Middle frontal gyrus (tissue), 1 donor: ENCODE data around the gene FGF11.
A peak's percentile ranks its signal among the peaks of the same experiment; 100 is the strongest.

Experiments
- DNase-seq: peaks from one replicate; pipeline ENCODE4 v3.0.0-alpha.2; 2015; ENCODE audit warnings: low spot score; ENCODE audit errors: extremely low spot score

Gene FGF11

GRCh38 chr17:7429722-7430121 lies 9.6 kb upstream of the FGF11 start:
- no peak for DNase-seq

- DNase-seq: no peak
These were observed 8.1 kb upstream of the FGF11 start for GRCh38 chr17:7431231-7431630.

DNA sequence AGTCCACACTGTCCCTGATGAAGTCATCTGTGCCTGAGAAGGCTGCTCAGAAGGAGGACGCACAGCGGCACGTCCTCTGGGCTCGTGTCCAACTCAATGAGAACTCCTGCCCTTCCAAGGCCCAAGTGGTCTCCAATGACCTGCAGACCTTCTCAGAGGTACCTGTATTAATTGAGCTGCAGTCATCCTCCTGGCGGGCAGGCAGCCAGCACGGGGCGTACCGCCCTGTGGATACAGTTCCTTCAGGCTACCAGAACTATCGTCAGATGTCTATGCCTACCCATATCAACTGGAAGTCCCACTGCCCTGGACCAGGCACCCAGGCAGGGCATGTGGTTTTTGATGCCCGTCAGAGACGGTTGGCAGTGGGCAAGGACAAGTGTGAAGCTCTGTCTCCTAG lies 7.0 kb upstream of the FGF11 start:
- DNase-seq: no peak

DNA sequence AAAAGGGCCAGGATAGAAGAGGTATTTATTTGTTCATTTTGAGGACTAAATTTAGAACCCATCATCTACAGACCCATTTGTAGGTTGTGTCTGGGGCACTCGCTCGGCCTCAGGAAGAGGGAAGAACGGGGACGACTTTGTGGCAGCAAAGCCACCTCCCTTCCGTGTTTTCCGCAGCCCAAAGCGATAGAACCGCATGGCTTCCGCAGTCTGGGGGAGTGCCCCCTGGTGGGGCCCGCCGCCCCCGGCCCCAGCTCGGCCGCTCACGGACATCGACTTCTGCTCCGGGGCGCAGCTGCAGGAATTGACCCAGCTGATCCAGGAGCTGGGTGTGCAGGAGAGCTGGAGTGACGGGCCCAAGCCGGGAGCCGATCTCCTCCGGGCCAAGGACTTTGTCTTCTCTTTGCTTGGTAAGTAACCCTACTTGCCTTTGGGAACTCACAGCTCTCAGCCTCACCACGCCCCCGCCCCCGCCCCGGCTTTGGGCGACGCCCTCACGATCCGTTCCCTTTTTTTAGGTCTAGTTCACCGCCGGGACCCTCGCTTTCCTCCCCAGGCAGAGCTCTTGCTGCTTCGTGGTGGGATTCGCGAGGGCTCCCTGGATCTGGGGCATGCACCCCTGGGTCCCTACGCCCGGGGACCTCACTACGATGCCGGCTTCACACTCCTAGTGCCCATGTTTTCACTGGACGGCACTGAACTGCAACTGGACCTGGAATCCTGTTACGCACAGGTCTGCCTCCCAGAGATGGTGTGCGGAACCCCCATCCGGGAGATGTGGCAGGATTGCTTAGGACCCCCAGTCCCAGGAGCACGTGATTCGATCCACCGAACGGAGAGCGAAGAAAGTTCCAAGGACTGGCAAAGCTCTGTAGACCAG lies 3.4 kb upstream of the FGF11 start:
- no peak for DNase-seq

DNA sequence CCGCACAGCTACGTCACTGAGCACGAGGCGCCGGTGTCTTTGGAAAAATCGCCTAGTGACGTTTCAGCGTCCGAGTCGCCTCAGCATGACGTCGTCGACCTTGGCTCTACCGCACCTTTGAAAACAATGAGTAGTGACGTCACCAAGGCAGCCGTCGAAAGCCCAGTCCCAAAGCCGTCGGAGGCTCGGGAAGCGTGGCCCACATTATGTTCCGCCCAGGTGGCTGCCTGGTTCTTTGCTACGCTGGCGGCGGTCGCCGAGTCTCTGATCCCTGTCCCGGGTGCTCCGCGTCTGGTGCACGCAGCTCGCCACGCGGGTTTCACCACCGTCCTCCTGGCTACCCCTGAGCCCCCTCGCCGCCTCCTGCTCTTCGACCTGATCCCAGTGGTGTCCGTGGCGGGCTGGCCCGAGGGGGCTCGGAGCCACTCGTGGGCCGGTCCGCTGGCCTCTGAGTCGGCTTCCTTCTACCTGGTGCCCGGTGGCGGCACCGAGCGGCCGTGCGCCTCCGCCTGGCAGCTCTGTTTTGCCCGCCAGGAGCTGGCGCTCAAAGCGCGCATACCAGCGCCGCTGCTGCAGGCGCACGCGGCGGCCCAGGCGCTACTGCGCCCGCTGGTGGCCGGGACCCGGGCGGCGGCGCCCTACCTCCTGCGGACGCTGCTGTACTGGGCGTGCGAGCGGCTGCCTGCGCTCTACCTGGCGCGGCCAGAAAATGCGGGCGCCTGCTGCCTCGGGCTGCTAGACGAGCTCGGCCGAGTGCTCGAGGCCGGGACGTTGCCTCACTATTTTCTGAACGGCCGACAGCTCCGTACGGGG lies 2.5 kb upstream of the FGF11 start:
- peak; percentile 36 for DNase-seq

- DNase-seq: no peak
These were observed 1.9 kb upstream of the FGF11 start for GRCh38 chr17:7437369-7437863.

DNA sequence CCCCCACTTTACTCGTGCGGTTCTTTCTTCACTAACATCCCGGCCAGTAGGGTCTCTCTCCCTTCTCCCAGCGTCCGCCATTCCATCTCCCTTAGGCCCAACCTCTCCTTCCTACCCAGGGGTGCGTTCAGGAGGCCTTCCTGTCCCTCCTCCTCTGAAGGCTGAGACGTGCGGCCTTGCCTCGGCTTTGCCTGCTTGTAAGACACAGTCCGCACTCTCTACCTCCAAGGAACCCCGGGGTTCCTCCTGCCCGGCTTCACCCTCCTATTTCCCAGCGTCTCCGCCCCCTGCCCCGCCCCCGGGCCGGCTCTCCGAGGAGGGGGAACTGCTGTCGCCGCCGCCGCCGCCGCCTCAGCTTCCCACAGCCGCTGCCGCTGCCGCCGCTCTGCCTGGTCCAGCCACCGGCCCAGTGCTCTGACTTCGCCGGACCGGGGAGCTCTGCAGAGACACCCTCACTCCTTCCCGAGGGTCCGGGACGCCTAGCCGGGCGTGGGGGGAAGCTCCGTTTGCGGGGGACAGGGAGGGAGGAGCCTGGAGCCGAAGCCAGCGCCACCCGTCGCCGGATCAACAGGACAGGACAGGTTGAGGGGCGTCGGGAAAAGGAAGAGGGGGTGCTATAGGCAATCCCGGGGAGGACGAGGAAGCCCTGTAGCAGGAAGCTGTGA lies 1.2 kb upstream of the FGF11 start:
- no peak for DNase-seq

DNA sequence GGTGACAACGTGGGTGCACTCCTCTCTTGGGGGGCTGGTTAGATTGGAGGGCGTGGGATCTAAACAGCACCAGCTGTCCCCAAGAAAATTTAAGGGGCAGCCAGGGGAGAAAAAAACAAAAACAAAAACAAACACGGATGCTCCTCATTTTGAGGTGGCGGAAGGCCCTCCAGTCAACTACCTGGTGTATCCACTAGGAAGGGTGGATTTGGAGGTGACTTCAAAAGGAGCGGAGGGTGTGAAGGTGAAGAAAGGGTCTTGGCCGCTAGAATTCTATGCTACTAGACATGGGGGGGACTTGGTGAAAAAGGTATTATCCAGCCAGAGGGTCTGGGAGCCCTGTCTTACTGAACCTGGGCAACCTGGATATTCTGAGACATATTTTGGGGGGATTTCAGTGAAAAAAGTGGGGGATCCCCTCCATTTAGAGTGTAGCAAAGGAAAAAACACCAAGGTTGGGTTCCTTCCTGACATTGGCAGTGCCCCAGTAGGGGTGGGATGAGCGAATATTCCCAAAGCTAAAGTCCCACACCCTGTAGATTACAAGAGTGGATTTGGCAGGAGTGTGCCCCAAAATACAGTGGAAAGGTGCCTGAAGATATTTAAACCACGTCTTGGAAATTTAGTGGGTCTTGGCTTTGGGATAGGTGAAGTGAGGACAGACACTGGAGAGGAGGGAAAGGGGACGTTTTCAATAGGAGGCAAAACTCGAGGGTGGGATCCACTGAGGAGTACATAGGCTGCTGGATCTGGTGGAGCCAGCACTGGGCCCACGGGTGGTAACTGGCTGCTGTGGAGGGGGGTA lies 454 bp upstream of the FGF11 start:
- DNase-seq: no peak

DNA sequence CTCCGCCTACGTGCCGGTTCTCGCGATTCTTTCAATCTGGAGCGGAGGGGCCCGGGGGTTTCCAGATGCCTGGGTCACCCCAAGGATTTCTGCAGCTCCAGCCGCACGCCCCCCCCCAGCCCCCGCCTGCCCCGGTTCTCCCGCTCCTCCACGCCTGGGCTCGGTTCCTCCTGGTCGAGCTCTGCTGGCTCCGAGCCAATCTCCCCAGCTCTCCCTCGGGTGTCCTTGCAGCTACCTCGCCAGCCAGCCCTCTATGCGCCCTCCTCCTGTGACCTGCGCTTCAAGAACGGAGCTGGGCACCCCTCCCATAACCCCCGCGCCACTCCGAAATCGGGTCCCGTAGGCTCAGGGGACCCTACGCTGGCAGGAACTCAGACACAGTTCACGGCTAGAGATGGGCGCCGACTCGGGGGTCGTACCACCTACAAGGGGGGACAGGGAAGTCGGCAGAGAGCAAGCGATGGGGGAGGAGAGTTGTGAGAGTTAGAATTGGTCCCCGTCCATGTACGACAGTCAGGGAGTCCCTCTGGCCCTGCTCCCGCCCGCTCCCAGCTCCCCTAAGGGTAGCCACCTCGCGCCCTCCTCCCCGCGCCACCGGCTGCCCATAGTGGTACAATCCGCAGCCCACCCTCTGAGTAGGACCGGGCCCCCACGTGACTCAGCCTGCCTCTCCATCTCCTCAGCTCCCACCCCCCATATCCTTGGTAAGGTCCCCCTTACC lies 961 bp downstream of the FGF11 start:
- no peak for DNase-seq

DNA sequence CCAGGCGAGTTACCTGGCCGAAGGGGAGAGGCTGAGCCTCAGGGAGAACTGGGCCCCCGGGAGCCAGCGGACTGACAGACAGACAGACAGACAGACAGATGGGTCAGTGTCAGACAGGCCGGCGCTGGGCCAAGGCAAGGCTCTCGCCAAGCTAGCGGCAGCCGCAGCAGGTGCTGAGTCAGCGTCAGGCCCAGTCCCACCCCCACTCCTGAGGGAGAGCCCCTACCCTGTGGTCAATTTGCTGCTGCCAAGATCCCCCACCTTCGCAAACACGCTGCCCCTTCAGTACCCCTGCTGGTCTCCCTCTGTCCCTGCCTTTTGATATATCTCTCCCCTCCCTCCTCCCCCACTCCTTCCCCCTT lies 1.5 kb downstream of the FGF11 start:
- no peak for DNase-seq

GRCh38 chr17:7441266-7441665 lies 2.0 kb downstream of the FGF11 start:
- no peak for DNase-seq

GRCh38 chr17:7442142-7442541 lies 2.8 kb downstream of the FGF11 start:
- no peak for DNase-seq

GRCh38 chr17:7443499-7444485 lies 4.5 kb downstream of the FGF11 start:
- no peak for DNase-seq

DNA sequence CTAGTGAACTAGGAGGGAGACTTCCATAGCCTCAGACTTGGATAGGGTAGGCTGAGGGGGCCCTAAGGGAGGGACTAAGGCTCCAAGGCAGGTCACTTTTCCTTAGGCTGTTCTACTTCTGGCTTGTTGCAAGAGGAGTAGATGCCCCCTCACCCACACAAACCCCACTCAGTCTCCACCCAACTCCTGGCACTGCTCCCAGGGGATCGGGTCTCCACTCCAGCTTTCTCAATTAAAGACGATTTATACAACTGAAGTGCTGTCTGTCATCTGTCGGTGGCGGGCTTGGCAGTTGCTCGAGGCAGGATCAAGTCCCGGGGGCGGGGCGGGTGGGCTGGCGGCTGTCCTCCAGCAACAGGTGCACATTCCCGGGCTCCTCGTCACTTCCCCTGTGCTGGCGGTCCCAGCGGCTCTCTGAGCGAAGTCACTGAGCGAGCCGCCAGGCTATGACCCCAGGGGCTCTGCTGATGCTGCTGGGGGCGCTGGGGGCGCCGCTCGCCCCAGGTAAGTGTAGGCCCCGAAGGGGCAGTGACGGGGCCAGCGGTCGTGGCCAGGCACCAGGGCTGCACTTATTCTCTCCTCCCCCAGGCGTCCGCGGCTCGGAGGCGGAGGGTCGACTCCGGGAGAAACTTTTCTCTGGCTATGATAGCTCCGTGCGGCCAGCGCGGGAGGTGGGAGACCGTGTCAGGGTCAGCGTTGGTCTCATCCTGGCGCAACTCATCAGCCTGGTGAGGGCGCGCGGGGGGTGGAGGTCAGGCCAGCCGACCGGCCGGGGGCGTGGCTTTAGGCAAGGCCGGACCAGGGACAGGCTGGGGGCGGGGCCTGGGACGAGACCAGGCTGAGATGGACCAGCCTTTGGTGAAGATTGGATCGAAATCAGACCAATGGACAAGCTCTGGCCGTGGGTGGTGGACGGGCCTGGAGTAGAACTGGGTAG lies 5.6 kb downstream of the FGF11 start, which contains the start of gene CHRNB1:
TSS of gene CHRNB1 (plus strand) at position 380 of the 937 bp plus-strand sequence. CDS start at position 447, 67 bp downstream.
- peak; percentile 31 for DNase-seq

- DNase-seq: no peak
These were observed 6.3 kb downstream of the FGF11 start for GRCh38 chr17:7445619-7445968.

DNA sequence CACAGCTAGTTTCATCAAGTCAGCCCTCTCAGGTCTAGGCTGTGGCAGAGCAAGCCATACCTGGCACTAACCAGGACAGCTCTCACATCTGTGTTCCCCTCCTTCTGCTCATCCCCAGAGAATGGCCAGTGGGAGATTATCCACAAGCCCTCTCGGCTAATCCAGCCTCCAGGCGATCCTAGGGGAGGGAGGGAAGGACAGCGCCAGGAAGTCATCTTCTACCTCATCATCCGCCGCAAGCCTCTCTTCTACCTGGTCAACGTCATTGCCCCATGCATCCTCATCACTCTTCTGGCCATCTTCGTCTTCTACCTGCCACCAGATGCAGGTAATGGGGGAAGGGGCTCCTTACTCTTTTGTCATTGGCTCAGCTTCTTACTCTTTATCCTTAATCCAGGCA lies 9.1 kb downstream of the FGF11 start:
- no peak for DNase-seq

- DNase-seq: no peak
These were observed 20.7 kb downstream of the FGF11 start for GRCh38 chr17:7459961-7460545.
